Heart left ventricle (tissue), 13 donors: ENCODE measurements around the gene CEMIP2.

ENCODE experiments used
- POLR2A ChIP-seq, 2 donors: fragments of 450-650 bp; IDR thresholded peaks; one replicate each; pipeline ENCODE4 v1.6.1; 2017; ENCODE audit warnings: antibody characterized with exemption in 2 of 2, mild to moderate bottlenecking in 2 of 2, moderate library complexity in 2 of 2
- TF ChIP-seq, protein P1 (sequence below), 12 donors: fragments of 200-600 bp; sonication (generic) in 4 of 12; IDR thresholded peaks; one replicate each; pipeline versions ENCODE4 v1.5.0 to v1.8.0; 2018 to 2022; ENCODE audit warnings: antibody characterized with exemption in 12 of 12, mild to moderate bottlenecking in 5 of 12
- donor health status: ischemic (EF 13 %, LVEDD 7.1; RV severe dilation, severe dysfunction).
- donor health status: DM: no; HTN: yes; CAD: no.
- donor health status: DM: no; HTN: no; CAD: no.
- donor health status: ischemic (EF 25% LVEDD 6.9; RV normal size, moderate dysfunction).
- donor health status: ischemic (EF 25% LVEDD 5.7; RV mildly dilated, moderate dysfunction).
- donor health status: ischemic (EF 35%, LVEDD 5.7; RV mildly dilated, moderate dysfunction).
- donor health status: nonischemic (EF 11% LVEDD 7.7; RV severe dilation, severe dysfunction).
- donor health status: DM: yes; HTN: yes; CAD: no.
- donor health status: PGD.
- donor health status: ischemic (EF 29% LVEDD 5.4; RV normal size, mild dysfunction).
- donor health status: nonischemic (EF 23%, LVEDD 6.1; RV moderate dilation, normal function).

DNA sequence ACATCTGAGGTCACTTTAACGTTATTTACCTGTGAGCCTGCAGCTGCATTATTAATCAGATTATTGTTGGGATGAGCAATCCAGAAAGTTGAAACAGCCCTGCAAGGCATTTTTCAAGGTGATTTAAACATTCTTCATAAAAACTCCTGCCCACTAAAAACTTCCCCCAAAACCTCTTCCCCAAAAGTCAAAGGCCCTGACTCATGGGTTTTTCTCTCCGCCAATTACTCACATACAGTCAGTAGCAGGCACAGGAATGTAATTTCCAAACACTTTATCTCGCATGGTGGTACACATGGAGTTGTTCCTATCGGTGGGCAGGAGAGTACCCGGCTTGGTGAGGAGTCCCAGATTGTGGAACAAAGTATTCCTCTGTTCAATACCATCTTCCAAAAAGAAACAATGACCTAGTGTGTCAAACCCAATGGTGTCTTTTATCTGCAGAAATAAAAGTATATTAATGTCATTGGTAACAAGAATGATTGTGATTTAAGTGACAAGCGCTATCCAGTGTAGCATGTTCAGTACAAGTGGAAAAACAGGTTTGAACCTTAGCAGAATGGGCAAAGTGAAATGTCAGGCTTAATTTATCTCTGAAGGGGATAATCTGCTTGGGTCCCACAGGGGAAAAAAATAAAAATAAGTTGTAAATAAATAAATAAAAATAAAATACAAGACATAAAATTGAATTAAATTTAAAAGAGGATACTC is 38.3 kb downstream of the CEMIP2 start:
- TF ChIP-seq, protein P1, sequence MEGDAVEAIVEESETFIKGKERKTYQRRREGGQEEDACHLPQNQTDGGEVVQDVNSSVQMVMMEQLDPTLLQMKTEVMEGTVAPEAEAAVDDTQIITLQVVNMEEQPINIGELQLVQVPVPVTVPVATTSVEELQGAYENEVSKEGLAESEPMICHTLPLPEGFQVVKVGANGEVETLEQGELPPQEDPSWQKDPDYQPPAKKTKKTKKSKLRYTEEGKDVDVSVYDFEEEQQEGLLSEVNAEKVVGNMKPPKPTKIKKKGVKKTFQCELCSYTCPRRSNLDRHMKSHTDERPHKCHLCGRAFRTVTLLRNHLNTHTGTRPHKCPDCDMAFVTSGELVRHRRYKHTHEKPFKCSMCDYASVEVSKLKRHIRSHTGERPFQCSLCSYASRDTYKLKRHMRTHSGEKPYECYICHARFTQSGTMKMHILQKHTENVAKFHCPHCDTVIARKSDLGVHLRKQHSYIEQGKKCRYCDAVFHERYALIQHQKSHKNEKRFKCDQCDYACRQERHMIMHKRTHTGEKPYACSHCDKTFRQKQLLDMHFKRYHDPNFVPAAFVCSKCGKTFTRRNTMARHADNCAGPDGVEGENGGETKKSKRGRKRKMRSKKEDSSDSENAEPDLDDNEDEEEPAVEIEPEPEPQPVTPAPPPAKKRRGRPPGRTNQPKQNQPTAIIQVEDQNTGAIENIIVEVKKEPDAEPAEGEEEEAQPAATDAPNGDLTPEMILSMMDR (IDR thresholded peaks at IDR 0.05) = no peak
- TF ChIP-seq POLR2A (IDR thresholded peaks at IDR 0.05) = no peak
